CD4-positive, alpha-beta memory T cell (primary cell): Measurements from ENCODE around the gene ZBTB21. TPM values are rescaled to one million over a fixed set of nuclear protein-coding genes. Genes with fewer than 3 reads are reported as not detected.
A peak's percentile ranks its signal among the peaks of the same experiment; 100 is the strongest.

Experiments
- CTCF ChIA-PET: fragments of 350-600 bp; sonication (Branson Sonifier 250); formaldehyde crosslinking; loops from one replicate; lab custom pipeline; 2021; ENCODE audit warnings: inconsistent platforms; ENCODE audit not compliant: partially characterized antibody; lab: Charles Lee
- POLR2A ChIA-PET: fragments of 350-600 bp; sonication (Branson Sonifier 250); formaldehyde crosslinking; loops from one replicate; lab custom pipeline; 2021; ENCODE audit not compliant: partially characterized antibody; lab: Charles Lee
- DNase-seq, 5 donors: peaks; one replicate each; pipeline versions ENCODE4 v3.0.0 to v3.0.0-alpha.2; 2020 to 2022; ENCODE audit warnings: mixed read lengths in 1 of 5
- H3K27ac ChIP-seq: one replicate; pipeline ENCODE4 v1.7.0; 2013; ENCODE audit warnings: low read depth, low read length
- H3K27me3 ChIP-seq: 2 replicates; pipeline ENCODE4 v1.7.0; 2013; ENCODE audit warnings: mild to moderate bottlenecking, low read length, moderate library complexity; ENCODE audit not compliant: insufficient read depth
- H3K36me3 ChIP-seq: 2 replicates; pipeline ENCODE4 v1.7.0; 2013; ENCODE audit warnings: mild to moderate bottlenecking, low read length, moderate library complexity; ENCODE audit not compliant: insufficient read depth
- H3K4me1 ChIP-seq: 2 replicates; pipeline ENCODE4 v1.7.0; 2013; ENCODE audit warnings: mild to moderate bottlenecking, low read length, moderate library complexity; ENCODE audit not compliant: insufficient read depth
- H3K4me3 ChIP-seq, 2 donors: one replicate each; pipeline ENCODE4 v1.7.0; 2013; ENCODE audit warnings: low read length in 2 of 2, mild to moderate bottlenecking in 1 of 2
- H3K9me3 ChIP-seq, 2 donors: one replicate each; pipeline ENCODE4 v1.7.0; 2013; ENCODE audit warnings: low read length in 2 of 2, control low read depth in 1 of 2; ENCODE audit not compliant: control insufficient read depth in 1 of 2
- H3K27ac Mint-ChIP-seq, 7 donors: one replicate each; pipeline ENCODE4 v1.8.0; 2020 to 2021; ENCODE audit warnings: mixed read lengths in 7 of 7, mild to moderate bottlenecking in 6 of 7, inconsistent platforms in 3 of 7, moderate library complexity in 3 of 7
- H3K27me3 Mint-ChIP-seq, 2 donors: one replicate each; pipeline ENCODE4 v1.8.0; 2020 to 2021; ENCODE audit warnings: mixed read lengths in 2 of 2
- H3K36me3 Mint-ChIP-seq, 2 donors: one replicate each; pipeline ENCODE4 v1.8.0; 2020 to 2021; ENCODE audit warnings: mixed read lengths in 2 of 2, inconsistent platforms in 1 of 2, mild to moderate bottlenecking in 1 of 2
- H3K4me1 Mint-ChIP-seq, 4 donors: one replicate each; pipeline ENCODE4 v1.8.0; 2020 to 2021; ENCODE audit warnings: mixed read lengths in 4 of 4, mild to moderate bottlenecking in 1 of 4
- H3K4me3 Mint-ChIP-seq, 8 donors: one replicate each; pipeline ENCODE4 v1.8.0; 2020 to 2021; ENCODE audit warnings: mixed read lengths in 8 of 8, mild to moderate bottlenecking in 7 of 8, moderate library complexity in 6 of 8, inconsistent platforms in 3 of 8
- H3K9me3 Mint-ChIP-seq, 8 donors: one replicate each; pipeline ENCODE4 v1.8.0; 2020 to 2021; ENCODE audit warnings: mixed read lengths in 8 of 8, mild to moderate bottlenecking in 5 of 8, inconsistent platforms in 3 of 8, moderate library complexity in 1 of 8
- intact Hi-C: fragments of 100-400 bp; cut with micrococcal nuclease; formaldehyde crosslinking; loops from one replicate; pipeline ENCODE4 v1.15.1; 2023
- polyA plus RNA-seq, 2 donors: library from polyadenylated mRNA; unstranded; fragments of 300-500 nt; fragmentation: Illumina TruSeq; gene quantifications; one replicate each; pipeline ENCODE4 v1.2.3, GENCODE V29; 2021
- total RNA-seq, 2 experiments: library from RNA; stranded (reverse); gene quantifications; one replicate each; pipeline ENCODE4 v1.2.3, GENCODE V29; 2021

Gene ZBTB21
- total and polyA plus RNA-seq, 4 experiments from 2014 or later: 4.3 to 21.7 (median 13.5) TPM

GRCh38 chr21:42056468-42056867 lies 46.3 kb upstream of the ZBTB21 start:
- no peak for DNase-seq
- intact Hi-C loops: no loop called here
- Mint-ChIP-seq H3K9me3 (no peaks in the 10 kb centered on the region), H3K4me1 (peaks cover 12 to 39% (median 16%) of the 10 kb centered on the region in 4 donors), H3K27me3 (no peaks in the 10 kb centered on the region), H3K4me3 (no peak overlapping the region), H3K36me3 (no peaks in the 10 kb centered on the region), H3K27ac (peak overlapping the region in 2 of 7 donors; percentile 51 to 76)
- Histone ChIP-seq H3K27ac (no peak overlapping the region), H3K36me3 (no peaks in the 10 kb centered on the region), H3K9me3 (no peaks in the 10 kb centered on the region), H3K4me3 (no peak overlapping the region), H3K4me1 (peaks cover 15% of the 10 kb centered on the region), H3K27me3 (no peaks in the 10 kb centered on the region)
- ChIA-PET CTCF (no interaction called here), POLR2A (no interaction called here)

GRCh38 chr21:42055425-42055824 lies 45.3 kb upstream of the ZBTB21 start:
- Mint-ChIP-seq H3K4me3 (no peak overlapping the region), H3K36me3 (no peaks in the 10 kb centered on the region), H3K4me1 (peaks cover 5 to 29% (median 8%) of the 10 kb centered on the region in 4 donors), H3K9me3 (no peaks in the 10 kb centered on the region), H3K27ac (peak overlapping the region in 2 of 7 donors; percentile 27 to 44), H3K27me3 (no peaks in the 10 kb centered on the region)
- CTCF ChIA-PET: interaction anchor here (0.5 kb wide), 1 partner anchor 93 kb away, joined by 3 read pairs; no protein-coding TSS in a partner anchor
- no peak overlapping the region for H3K4me3 ChIP-seq
- DNase-seq: no peak
- POLR2A ChIA-PET: no interaction called here
- no peaks in the 10 kb centered on the region for H3K9me3 ChIP-seq
- peaks cover 8% of the 10 kb centered on the region for H3K4me1 ChIP-seq
- intact Hi-C loops: no loop called here
- no peaks in the 10 kb centered on the region for H3K27me3 ChIP-seq
- H3K27ac ChIP-seq: no peak overlapping the region
- no peaks in the 10 kb centered on the region for H3K36me3 ChIP-seq

DNA sequence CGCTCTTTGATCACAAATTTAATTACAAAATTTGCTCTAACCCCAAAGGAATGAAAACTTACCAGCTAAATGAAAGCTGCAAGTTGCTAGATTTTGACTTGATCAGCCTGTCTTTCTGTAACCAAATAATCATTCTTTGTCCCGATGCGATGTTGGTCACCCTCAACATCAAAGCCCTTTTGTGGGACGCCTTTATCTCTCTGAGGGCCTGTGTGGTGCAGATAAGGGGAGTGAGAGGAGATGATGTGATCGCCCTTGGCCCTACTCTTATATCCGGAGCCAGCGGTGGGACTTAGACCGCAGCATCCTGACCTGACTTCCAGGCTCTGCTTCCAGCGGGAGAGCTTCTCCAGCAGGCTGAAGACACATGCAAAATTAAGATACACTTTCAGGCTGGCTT lies 41.6 kb upstream of the ZBTB21 start:
- H3K4me1 ChIP-seq: peaks cover 5% of the 10 kb centered on the region
- Mint-ChIP-seq H3K4me3 (no peak overlapping the region), H3K9me3 (no peaks in the 10 kb centered on the region), H3K36me3 (no peaks in the 10 kb centered on the region), H3K4me1 (peaks cover 5 to 13% (median 7%) of the 10 kb centered on the region in 4 donors), H3K27ac (peak overlapping the region in 1 of 7 donors; percentile 43), H3K27me3 (no peaks in the 10 kb centered on the region)
- no peaks in the 10 kb centered on the region for H3K36me3 ChIP-seq
- DNase-seq: no peak
- no peaks in the 10 kb centered on the region for H3K27me3 ChIP-seq
- POLR2A ChIA-PET: interaction anchor here (1.0 kb wide), 1 partner anchor 11 kb away, joined by 3 read pairs; no protein-coding TSS in a partner anchor
- no peaks in the 10 kb centered on the region for H3K9me3 ChIP-seq
- H3K27ac ChIP-seq: no peak overlapping the region
- H3K4me3 ChIP-seq: no peak overlapping the region
- CTCF ChIA-PET: interaction anchor here (1.4 kb wide), 1 partner anchor 56 kb away, joined by 3 read pairs; no protein-coding TSS in a partner anchor
- intact Hi-C loops: no loop called here

- ChIA-PET CTCF (interaction anchor here (0.8 to 1.4 kb wide), 2 partner anchors 12 to 58 kb away, joined by 3 to 4 read pairs; no protein-coding TSS in a partner anchor), POLR2A (interaction anchor here (1.0 to 1.1 kb wide), 2 partner anchors 12 to 13 kb away, joined by 3 to 5 read pairs; no protein-coding TSS in a partner anchor)
- Mint-ChIP-seq H3K9me3 (no peaks in the 10 kb centered on the region), H3K27me3 (no peaks in the 10 kb centered on the region), H3K4me3 (no peak overlapping the region), H3K4me1 (peaks cover 4 to 7% (median 5%) of the 10 kb centered on the region in 4 donors), H3K36me3 (no peaks in the 10 kb centered on the region), H3K27ac (peak overlapping the region in 3 of 7 donors; percentile 13 to 66 (median 50))
- Histone ChIP-seq H3K36me3 (no peaks in the 10 kb centered on the region), H3K9me3 (no peaks in the 10 kb centered on the region), H3K27me3 (no peaks in the 10 kb centered on the region), H3K4me1 (peaks cover 5% of the 10 kb centered on the region), H3K27ac (no peak overlapping the region), H3K4me3 (no peak overlapping the region)
- intact Hi-C loops: no loop called here
- DNase-seq: no peak
Measured at GRCh38 chr21:42049578-42050430, 39.6 kb upstream of the ZBTB21 start.

GRCh38 chr21:42048870-42049577 lies 38.9 kb upstream of the ZBTB21 start:
- H3K36me3 Mint-ChIP-seq: no peaks in the 10 kb centered on the region
- H3K27ac Mint-ChIP-seq: peak overlapping the region in 2 of 7 donors; percentile 13 to 50
- Histone ChIP-seq H3K9me3 (no peaks in the 10 kb centered on the region), H3K36me3 (no peaks in the 10 kb centered on the region), H3K27ac (no peak overlapping the region), H3K4me1 (peaks cover 5% of the 10 kb centered on the region), H3K4me3 (no peak overlapping the region), H3K27me3 (no peaks in the 10 kb centered on the region)
- ChIA-PET CTCF (interaction anchor here (0.8 to 1.4 kb wide), 3 partner anchors 11 to 153 kb away, joined by 3 to 4 read pairs (median 3); no protein-coding TSS in a partner anchor), POLR2A (interaction anchor here (1.1 kb wide), 1 partner anchor 13 kb away, joined by 5 read pairs; no protein-coding TSS in a partner anchor)
- H3K4me1 Mint-ChIP-seq: peaks cover 4 to 7% (median 5%) of the 10 kb centered on the region in 4 donors
- no peaks in the 10 kb centered on the region for H3K27me3 Mint-ChIP-seq
- no peaks in the 10 kb centered on the region for H3K9me3 Mint-ChIP-seq
- intact Hi-C loops: no loop called here
- H3K4me3 Mint-ChIP-seq: no peak overlapping the region
- DNase-seq: no peak

- POLR2A ChIA-PET: no interaction called here
- H3K27me3 Mint-ChIP-seq: no peaks in the 10 kb centered on the region
- no peaks in the 10 kb centered on the region for H3K9me3 Mint-ChIP-seq
- Histone ChIP-seq H3K36me3 (no peaks in the 10 kb centered on the region), H3K27me3 (no peaks in the 10 kb centered on the region), H3K9me3 (no peaks in the 10 kb centered on the region), H3K4me1 (peaks cover 5% of the 10 kb centered on the region), H3K4me3 (no peak overlapping the region), H3K27ac (no peak overlapping the region)
- CTCF ChIA-PET: interaction anchor here (1.4 kb wide), 2 partner anchors 15 to 152 kb away, joined by 3 to 4 read pairs; no protein-coding TSS in a partner anchor
- H3K36me3 Mint-ChIP-seq: no peaks in the 10 kb centered on the region
- intact Hi-C loops: no loop called here
- no peak overlapping the region for H3K27ac Mint-ChIP-seq
- no peak overlapping the region for H3K4me3 Mint-ChIP-seq
- H3K4me1 Mint-ChIP-seq: peaks cover 4 to 7% (median 5%) of the 10 kb centered on the region in 4 donors
- DNase-seq: no peak
Measured at GRCh38 chr21:42047821-42048613, 37.9 kb upstream of the ZBTB21 start.
